ENCODE measurements around the gene WDR91.
A peak's percentile ranks its signal among the peaks of the same experiment; 100 is the strongest.

Gene WDR91

GRCh38 chr7:135159359-135160085 is 51.8 kb downstream of the WDR91 start:
- DNase-seq = no peak

DNA sequence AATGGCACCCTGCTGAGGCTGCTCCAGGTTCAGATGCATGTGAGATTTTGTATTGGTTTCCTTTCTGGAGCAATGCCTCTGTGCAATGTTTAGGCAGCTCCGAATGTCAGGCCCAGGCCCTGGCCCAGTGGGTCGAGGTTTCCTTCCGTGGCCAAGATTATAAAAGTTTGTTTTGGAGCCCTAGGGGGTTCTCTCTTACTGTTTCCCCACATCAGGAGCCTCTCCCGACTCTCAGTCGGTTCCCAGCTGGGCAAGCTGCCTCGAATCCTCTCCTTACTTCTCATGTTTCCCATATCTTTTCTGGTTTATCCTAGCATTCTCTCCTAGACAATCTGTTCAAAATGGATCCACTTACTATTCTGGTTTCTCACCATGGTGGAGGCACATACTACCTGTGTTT is 52.5 kb downstream of the WDR91 start:
- DNase-seq = no peak

DNA sequence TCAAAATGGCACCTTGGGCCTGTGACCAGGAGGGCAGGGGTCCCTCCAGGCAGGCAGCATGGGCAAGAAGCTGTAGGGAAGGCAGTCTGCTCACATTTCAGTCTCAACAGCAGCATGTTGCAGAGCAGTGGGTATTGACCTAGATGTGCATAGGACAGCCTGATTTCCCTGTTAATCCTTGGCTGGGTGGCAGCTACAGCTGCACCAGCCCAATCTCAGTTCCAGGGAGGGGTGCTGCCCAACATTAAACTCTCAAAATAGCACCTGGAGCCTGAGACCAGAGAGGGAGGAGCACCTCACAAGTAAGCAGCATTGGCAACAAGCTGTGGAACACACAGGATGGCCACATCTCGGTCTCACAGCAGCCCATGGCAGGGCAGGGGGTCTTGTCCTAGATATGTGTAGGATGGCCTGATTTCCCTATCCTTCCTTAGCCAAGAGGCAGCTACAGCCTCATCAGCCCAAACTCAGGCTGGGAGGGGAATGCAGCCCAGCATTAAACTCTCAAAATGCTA is 53.1 kb downstream of the WDR91 start:
- DNase-seq = no peak

GRCh38 chr7:135156290-135156689 is 55.0 kb downstream of the WDR91 start:
- DNase-seq = no peak

DNA sequence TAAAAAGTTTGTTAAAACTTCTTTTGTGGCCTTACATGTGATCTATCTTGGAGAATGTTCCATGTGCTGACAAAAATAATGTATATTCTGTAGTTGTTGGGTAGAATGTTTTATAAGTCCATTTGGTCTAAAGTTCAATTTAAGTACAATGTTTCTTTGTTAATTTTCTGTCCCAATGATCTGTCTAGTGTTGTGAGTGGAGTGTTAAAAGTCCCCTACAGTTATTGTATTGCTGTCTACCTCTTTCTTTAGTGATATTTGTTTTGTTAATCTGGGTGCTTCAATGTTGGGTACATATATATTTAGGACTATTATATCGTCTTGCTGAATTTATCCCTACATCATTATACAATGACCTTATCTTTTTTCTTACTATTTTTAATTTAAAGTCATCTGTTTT is 56.6 kb downstream of the WDR91 start:
- DNase-seq = no peak

DNA sequence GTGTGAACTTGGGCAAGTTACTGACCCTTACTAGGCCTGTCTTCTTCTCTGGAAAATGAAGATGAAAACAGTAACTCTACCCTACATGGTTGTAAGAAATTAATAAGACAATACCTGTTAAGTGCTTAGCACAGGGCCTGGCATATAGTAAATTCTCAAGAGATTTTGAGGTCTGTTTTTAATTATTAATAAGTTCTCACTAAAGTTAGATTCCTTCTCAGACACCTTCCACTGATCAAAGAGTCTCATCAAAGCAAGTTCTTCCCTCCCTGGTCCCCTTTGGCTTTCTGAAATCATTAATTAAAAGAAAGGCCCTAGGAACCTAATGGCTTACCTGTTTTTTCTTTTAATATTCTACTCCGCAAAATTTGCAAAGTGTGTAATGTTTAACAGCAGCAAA is 58.9 kb downstream of the WDR91 start:
- no peak for DNase-seq

- peak in 1 of 2 donors; percentile 66 for DNase-seq
Observed at GRCh38 chr7:135151533-135151932, 59.8 kb downstream of the WDR91 start.

- DNase-seq = no peak
Observed at GRCh38 chr7:135151132-135151531, 60.2 kb downstream of the WDR91 start.

DNA sequence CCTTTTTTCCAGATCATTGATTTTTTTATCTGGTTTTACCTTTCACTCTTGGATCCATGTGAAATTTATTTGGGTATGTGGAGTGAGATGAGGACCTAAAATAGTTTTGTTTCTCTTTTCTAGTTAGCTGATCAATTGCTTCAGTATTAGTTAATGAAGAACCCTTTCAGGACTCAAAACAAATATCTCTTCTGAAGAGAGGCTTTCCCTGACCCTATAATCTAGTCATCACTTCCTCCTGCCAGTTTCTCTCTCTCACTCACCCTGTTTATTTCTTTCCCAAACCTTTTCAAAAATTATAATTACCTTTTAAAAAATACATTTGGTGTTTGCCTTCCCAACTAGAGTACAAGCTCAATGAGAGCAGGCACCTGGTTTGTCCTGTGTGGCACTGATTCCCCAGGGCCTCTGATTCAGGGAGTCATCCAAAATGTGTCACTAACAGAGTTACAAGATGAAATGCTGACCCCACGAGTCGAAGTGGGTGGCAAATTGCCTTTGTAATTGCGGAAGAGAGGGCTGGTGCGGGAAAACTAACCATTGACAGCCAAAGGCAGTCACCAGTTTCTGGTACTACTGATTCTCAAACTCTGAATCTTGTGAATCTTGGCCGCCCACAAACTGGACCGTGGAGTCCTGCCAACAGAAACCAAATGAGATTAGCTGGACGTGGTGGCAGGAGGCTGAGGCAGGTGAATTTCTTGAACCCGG is 61.1 kb downstream of the WDR91 start:
- DNase-seq = no peak

DNA sequence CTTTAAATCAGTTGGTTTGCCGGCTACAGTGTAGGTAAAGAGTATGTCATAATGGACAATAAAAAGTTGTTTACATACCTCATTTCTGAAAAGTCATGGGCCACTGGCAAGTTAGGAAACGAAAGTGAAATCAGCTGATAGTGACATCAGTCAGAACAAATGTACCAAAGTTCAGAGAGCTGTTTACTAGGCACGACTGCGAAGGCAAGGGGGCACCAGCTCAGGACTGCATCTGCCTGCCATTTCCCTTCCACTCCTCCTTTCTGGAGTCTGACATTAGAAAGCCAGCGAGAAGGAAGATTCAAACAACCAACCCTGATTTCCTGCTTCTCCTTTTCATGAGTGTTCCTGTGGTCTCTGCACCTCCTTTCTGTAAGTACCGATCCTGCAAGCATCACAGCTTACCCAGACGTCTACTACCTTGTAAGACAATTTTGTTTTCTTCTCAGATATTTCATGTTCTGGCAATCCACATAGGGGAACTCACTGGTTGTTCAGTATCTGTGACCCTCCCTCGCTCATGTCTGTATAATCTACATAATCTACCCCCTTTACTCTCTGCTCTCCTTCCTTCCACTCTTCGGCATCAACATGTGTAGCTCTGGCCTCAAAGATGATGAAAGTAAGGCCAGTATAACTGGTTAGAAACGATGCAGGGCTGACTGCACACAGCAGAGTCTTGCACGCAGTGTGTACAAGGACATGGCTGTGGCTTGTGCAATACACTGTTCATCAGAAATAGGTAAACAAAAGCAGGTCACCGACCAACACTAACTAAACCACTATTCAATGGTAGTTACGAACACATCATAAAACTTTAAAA is 63.2 kb downstream of the WDR91 start, which contains the start of gene TMEM140:
TMEM140 (plus strand) TSS at position 174 of the 823 bp plus-strand sequence. CDS start 16,370 bp downstream, outside the sequence.
- DNase-seq = peak; percentile 70 to 77

GRCh38 chr7:135147341-135147898 is 63.9 kb downstream of the WDR91 start:
- peak in 1 of 2 donors; percentile 52 for DNase-seq

DNA sequence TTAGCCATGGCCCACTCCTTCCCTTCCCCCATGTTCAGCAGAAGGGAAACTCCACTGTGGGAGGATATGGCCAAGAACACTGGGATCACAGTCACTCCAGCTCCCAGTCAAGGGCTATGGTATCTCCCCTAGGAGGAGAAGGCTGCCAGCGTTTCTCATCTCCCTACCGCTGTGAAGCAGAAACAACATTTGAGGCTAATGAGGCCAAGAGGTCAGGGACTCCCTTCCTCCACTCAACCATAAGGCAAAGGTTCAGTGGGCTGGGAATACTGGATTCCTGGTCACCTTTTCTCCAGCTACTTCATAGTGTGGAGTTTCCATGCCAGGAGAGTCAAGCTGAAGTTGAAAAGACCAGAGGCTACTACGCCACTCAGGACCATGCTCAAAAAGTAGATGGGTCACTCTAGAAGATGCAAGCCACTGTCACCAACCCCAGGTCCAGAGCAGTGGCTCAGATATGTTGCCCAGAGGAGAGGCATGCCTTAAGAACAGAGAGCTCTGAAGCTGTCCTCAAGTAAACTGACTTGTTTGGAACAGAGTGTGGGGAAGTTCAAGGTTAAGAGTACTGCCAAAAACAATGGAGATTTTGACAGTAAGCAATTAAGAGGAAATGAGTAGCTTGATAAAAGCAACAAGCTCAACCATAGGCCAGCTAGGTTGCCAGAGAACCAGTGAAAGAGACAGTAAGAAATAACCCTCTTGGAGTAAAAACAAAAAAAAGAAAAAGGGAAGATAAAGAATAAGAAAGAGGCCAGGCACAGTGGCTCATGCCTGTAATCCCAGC is 67.2 kb downstream of the WDR91 start:
- DNase-seq = no peak

Data from CD4-positive, alpha-beta T cell treated with Interleukin-1 beta for 1 hour (primary cell).